C4-2B (cell line): ENCODE data around the gene MVB12A.
A peak's percentile ranks its signal among the peaks of the same experiment; 100 is the strongest.

Experiments used
- H3K27ac ChIP-seq: fragments of 450-650 bp; 2 replicates; pipeline ENCODE4 v1.5.1; 2017
- ZFX ChIP-seq: fragments of 450-650 bp; IDR thresholded peaks from 2 replicates; pipeline ENCODE4 v1.6.1; 2017
- TF ChIP-seq, protein P1 (sequence below): fragments of 450-650 bp; conservative IDR thresholded peaks from 2 replicates; pipeline ENCODE4 v1.5.1; 2017; ENCODE audit warnings: mild to moderate bottlenecking

The MVB12A gene

DNA sequence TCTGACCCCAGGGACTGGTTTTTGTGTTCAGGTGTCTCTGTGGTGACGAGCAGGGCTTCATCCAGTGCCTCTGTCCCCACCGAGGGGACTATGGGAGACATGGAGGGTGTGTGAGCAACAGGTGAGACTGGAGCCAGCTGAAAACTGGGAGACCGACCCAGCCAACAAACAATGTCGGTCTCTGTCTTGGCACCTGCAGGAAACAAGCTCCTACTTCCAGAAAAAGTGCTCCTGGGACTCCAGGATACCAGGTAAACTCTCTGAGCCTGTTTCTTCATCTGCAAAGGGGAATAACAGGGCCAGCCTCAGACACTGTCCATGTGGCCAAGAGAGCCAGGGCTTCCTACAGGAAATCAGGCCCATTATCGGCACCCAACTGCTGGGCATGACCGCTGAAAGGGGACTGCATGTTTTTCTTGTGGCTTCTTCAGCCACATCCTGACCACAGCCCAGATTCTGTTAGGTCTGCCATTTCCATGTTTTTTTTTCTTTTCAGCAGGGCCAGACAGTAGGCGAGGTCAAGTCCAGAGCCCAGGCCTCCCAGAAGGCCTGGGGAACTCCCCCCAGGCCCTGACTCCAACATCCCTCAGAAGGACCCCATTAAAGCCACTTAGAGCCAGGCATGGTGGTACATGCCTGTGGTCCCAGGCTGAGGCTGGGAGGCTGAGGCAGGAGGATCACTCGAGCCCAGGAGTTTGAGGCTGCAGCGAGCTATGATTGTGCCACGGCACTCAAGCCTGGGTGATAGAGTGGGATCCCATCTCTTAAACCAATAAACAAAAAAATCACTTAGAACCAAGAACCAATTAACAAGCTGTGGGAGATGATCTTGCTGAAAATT, 13.6 kb upstream of the MVB12A start:
- no peak overlapping the region for H3K27ac ChIP-seq
- TF ChIP-seq, protein P1, sequence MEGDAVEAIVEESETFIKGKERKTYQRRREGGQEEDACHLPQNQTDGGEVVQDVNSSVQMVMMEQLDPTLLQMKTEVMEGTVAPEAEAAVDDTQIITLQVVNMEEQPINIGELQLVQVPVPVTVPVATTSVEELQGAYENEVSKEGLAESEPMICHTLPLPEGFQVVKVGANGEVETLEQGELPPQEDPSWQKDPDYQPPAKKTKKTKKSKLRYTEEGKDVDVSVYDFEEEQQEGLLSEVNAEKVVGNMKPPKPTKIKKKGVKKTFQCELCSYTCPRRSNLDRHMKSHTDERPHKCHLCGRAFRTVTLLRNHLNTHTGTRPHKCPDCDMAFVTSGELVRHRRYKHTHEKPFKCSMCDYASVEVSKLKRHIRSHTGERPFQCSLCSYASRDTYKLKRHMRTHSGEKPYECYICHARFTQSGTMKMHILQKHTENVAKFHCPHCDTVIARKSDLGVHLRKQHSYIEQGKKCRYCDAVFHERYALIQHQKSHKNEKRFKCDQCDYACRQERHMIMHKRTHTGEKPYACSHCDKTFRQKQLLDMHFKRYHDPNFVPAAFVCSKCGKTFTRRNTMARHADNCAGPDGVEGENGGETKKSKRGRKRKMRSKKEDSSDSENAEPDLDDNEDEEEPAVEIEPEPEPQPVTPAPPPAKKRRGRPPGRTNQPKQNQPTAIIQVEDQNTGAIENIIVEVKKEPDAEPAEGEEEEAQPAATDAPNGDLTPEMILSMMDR, result no peak
- TF ChIP-seq ZFX, result no peak

DNA sequence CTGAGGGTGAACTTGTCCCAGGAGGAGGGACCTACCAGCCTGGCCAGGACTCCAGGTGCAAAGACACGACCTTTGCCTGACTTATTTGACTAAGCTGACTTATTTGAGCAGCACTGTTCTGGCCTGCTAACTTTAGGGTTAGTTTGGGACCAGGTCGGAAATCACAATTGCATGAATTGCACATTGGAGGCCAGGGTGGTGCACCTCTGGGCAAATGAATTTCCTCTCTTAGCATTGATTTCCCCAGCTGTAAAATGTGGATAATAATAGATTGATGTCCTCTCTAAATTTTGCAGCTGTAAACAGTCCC, 13.0 kb upstream of the MVB12A start:
- no peak for TF ChIP-seq ZFX
- TF ChIP-seq, protein P1, result no peak
- H3K27ac ChIP-seq, result no peak overlapping the region

DNA sequence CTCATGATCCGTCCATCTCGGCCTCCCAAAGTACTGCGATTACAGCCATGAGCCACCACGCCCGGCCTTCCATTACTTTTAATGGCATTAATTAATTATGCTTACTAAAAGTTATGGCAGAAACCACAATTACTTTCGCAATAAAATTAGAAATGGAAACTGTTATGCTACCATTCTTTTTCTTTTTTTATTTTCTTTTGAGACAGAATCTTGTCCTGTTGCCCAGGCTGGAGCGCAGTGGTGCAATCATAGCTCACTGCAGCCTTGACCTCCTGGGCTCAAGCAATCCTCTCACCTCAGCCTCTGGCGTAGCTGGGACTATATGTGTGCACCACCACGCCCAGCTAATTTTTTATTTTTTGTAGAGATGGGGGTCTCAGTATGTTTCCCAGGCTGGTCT, 9.9 kb upstream of the MVB12A start:
- no peak for TF ChIP-seq ZFX
- TF ChIP-seq, protein P1, result no peak

DNA sequence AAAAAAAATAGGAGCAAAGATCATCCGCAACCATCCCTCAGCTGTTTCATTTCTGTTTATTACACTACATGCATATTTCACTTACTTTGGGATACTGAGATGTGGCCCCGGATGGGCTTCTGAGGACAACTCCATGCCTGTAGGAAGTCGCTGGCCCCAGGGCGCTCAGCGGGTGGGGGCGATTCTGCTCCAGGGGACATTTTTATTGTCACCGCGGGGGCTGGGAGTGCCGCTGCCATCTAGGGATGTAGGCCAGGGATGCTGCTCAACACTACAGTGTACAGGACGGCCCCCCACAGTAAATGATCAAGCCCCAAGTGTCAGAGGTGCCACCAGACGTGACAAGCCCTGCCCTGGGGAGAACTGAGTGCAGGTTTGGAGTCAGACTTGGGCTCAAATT, 8.0 kb upstream of the MVB12A start:
- TF ChIP-seq, protein P1, result no peak
- no peak for TF ChIP-seq ZFX
- H3K27ac ChIP-seq, result no peak overlapping the region

More for the DNA sequence above, 9.9 kb upstream of the MVB12A start:
- H3K27ac ChIP-seq, result no peak overlapping the region

DNA sequence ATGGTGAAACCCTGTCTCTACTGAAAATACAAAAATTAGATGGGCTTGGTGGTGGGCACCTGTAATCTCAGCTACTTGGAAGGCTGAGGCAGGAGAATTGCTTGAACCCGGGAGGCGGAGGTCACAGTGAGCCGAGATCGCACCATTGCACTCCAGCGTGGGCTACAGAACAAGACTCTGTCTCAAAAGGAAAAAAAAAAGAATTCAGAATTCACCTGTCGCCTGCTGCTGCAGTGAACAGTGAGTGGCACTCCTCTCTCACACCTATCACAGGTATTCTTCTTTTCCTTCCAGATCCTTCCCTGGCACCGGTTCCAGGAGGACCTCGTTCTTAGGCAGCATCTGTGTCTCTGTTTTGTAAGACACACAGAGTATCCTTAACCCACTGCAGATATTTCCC, 5.8 kb upstream of the MVB12A start:
- no peak for TF ChIP-seq ZFX
- TF ChIP-seq, protein P1, result no peak
- no peak overlapping the region for H3K27ac ChIP-seq

DNA sequence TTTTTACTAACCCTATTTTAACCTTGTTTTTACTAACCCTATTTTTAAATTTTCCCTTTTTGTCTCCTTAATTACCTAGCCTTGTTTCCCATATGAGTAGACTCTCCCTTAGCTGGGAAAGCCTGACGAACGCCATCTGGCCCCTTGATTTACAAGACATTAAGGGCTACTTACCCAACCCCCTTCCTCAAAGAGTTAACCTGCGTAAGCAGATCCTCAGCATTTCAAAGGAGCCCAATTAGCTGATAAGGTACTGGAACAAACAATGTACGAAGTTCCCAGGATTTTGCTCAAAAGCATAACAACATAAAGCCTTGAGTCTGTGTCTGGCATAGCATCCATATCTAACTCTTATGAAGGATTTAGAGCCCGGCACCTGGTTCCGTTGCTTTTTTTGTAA, 4.7 kb upstream of the MVB12A start:
- TF ChIP-seq, protein P1, result no peak
- no peak for TF ChIP-seq ZFX

DNA sequence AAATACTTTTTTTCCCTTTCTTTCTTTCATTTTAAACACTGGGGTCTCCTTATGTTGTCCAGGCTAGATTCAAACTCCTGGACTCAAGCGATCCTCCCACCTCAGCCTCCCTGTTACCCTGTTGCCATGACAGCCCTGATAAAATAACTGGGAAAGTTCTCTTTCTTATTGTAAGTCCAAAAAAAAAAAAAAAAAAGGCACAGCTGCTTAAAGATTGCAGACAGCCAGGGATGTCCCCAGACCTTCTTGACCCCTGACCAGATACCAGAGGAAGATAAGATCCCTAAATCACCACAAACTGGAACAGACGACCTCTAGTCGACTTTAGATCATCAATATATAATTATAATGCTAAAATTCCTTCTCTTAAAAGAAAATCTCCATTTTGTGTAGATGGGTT, 1.1 kb upstream of the MVB12A start:
- H3K27ac ChIP-seq, result peak overlapping the region; percentile 72; the same call in 1 of the 2 replicates
- TF ChIP-seq, protein P1, result no peak
- no peak for TF ChIP-seq ZFX

More for the DNA sequence above, 4.7 kb upstream of the MVB12A start:
- H3K27ac ChIP-seq, result no peak overlapping the region
